Measurements from ENCODE around the gene TMEM140. TPM values are rescaled to one million over a fixed set of nuclear protein-coding genes. Genes with fewer than 3 reads are reported as not detected.
A peak's percentile ranks its signal among the peaks of the same experiment; 100 is the strongest.

Gene TMEM140
- polyA plus RNA-seq, 1 donor from 2014 or later: 34.7 TPM

DNA sequence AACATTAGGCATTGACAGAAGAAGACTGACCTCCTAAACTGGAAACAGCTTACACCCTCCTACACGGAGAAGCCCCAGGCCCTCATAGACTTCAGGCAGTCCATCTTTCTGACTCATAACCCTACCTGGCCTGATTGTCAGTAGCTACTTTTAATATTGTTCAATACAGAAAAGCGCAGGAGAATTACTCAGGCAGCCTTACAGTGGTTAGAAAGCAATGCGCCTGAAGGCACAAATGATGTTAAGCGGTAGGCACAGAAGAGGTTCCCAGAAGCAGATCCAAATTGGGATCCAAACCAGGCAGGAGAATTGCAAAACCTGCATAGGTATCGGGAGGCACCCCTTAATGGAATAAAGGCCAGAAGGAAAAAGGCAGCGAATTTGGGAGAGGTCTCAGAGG lies 28.1 kb downstream of the TMEM140 start:
- peak overlapping the region in 1 of 3 donors; percentile 40 for H3K27ac Mint-ChIP-seq
- peaks cover 8 to 11% (median 9%) of the 10 kb centered on the region in 3 donors for H3K4me1 Mint-ChIP-seq
- no peaks in the 10 kb centered on the region for H3K27me3 Mint-ChIP-seq
- H3K9me3 Mint-ChIP-seq: peaks cover 4 to 9% (median 5%) of the 10 kb centered on the region in 3 donors
- H3K36me3 Mint-ChIP-seq: peaks cover 7% of the 10 kb centered on the region
- H3K4me3 Mint-ChIP-seq: no peak overlapping the region

DNA sequence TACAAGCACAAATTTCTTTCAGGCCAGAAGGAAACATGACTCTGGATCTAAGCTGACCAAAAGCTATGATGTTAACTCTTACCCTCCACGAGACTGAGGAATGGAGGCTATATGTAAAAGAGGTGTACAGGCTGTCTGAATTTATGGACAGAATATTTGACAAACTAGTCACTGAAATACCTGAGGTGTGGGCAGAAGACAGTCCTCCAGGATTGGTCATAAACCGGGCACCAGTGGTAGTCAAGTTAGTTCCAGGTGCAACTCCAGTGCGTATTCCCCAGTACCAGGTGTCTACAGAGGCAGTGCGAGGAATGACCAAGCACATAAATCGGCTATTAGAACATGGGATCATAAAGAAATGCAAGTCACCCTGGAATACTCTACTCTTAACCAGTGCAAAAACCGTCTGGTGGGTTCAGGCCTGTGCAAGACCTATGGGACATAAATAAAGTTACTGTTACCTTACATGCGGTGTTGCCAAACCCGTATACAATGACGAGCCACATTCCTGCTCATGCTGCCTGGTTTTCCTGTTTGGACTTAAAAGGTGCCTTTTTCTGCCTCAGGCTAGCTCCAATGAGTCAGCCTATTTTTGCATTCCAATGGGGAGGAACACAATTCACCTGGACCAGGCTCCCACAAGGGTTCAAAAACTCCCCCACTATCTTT lies 29.3 kb downstream of the TMEM140 start:
- Mint-ChIP-seq H3K4me3 (no peak overlapping the region), H3K27me3 (no peaks in the 10 kb centered on the region), H3K4me1 (peaks cover under 1 to 4% (median under 1%) of the 10 kb centered on the region in 3 donors), H3K36me3 (peaks cover 10% of the 10 kb centered on the region), H3K27ac (no peak overlapping the region), H3K9me3 (peaks cover 8 to 19% (median 10%) of the 10 kb centered on the region in 3 donors)

DNA sequence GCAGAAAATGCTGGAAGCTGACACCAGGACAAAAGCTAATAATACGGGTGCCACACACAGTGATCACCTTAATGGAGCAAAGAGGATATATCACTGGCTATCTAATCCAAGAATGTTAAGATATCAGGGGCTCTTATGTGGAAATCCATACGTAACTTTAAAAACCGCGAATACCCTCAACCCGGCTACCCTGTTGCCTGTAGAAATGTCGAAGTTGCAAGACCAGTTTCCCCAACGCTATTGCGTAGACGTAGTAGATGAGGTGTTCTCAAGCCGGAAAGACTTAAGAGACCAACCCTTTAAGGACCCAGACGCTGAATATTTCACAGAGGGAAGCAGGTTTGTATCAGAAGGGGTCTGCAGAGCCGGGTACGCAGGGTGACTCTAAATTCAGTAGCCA lies 30.5 kb downstream of the TMEM140 start:
- Mint-ChIP-seq H3K36me3 (peaks cover 17% of the 10 kb centered on the region), H3K27me3 (no peaks in the 10 kb centered on the region), H3K4me1 (no peaks in the 10 kb centered on the region), H3K9me3 (peaks cover 8 to 21% (median 11%) of the 10 kb centered on the region in 3 donors), H3K27ac (no peak overlapping the region), H3K4me3 (no peak overlapping the region)

DNA sequence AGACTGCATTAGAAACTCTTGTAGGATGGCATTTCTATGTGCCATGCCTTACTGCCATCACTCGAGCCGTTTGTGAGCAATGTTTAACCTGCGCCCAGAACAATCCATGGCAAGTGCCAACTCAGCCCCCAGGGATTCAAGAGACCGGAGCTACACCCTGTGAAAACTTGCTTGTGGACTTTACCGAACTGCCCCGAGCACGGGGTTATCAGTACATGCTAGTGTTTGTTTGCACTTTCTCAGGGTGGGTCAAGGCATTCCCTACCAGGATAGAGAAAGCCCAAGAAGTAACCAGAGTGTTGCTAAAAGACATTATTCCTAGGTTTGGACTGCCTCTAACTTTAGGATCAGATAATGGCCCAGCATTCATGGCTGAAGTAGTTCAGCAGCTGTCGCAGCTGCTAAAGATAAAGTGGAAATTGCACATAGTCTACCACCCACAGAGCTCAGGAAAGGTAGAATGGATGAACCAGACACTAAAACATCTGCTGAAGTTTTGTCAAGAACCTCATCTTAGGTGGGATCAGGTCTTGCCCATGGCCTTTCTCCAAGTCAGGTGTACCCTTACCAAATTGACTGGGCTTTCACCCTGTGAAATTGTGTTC lies 31.6 kb downstream of the TMEM140 start:
- Mint-ChIP-seq H3K4me1 (no peaks in the 10 kb centered on the region), H3K36me3 (peaks cover 22% of the 10 kb centered on the region), H3K27ac (no peak overlapping the region), H3K4me3 (no peak overlapping the region), H3K27me3 (no peaks in the 10 kb centered on the region), H3K9me3 (peaks cover 8 to 26% (median 13%) of the 10 kb centered on the region in 3 donors)

DNA sequence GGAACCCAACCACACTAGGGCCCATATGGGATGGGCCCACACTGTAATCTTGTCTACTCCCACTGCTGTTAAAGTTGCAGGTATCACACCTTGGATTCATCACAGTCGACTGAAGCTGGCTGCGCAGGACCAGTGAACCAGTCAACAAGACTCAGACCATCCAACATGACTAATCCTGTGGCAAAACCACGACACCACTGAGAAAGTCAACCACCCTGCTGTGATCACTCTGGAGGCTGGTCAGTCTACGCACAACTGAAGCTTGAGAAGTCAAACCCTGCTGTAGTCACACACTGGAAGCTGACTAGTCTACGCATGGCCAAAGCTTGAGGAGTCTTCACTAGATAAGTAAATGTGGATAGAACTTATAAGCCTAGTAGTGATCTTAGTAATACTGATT lies 32.2 kb downstream of the TMEM140 start:
- Mint-ChIP-seq H3K4me1 (no peaks in the 10 kb centered on the region), H3K27ac (no peak overlapping the region), H3K9me3 (peaks cover 6 to 26% (median 13%) of the 10 kb centered on the region in 3 donors), H3K27me3 (no peaks in the 10 kb centered on the region), H3K36me3 (peaks cover 24% of the 10 kb centered on the region), H3K4me3 (no peak overlapping the region)

DNA sequence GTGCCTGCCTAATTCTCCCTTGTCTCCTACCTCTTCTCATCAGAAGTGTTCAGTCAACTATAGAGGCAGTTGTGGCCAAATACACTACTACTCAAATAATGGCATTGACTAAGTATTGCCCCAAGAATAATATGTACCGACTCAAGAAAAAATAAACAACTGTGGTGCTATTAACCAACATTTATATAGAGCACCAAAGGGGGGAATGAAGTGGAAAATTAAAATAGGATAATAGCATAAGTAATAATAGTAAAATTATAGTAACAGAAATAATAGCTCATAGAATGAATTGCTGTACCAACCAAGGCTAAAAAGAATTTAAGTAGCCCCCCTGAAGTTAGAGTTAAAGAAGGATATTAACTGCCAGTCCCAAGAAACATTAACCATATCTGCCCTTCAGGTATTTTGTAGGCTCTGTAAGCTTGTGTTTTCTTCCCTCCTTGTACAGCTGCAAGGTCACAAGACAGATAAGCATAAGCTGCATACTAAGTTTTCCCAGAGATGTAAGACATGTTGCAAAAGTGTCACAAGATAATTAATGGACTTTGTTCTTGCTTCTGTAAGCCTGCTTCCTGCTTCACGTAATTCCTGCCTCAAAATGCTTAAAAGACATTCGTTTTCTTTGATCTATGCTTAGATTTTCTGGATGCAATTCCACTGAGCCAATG lies 33.5 kb downstream of the TMEM140 start:
- Mint-ChIP-seq H3K9me3 (peaks cover 6 to 26% (median 13%) of the 10 kb centered on the region in 3 donors), H3K4me1 (no peaks in the 10 kb centered on the region), H3K4me3 (peak overlapping the region in 1 of 4 donors; percentile 52), H3K27ac (peak overlapping the region in 1 of 3 donors; percentile 17), H3K36me3 (peaks cover 34% of the 10 kb centered on the region), H3K27me3 (no peaks in the 10 kb centered on the region)

DNA sequence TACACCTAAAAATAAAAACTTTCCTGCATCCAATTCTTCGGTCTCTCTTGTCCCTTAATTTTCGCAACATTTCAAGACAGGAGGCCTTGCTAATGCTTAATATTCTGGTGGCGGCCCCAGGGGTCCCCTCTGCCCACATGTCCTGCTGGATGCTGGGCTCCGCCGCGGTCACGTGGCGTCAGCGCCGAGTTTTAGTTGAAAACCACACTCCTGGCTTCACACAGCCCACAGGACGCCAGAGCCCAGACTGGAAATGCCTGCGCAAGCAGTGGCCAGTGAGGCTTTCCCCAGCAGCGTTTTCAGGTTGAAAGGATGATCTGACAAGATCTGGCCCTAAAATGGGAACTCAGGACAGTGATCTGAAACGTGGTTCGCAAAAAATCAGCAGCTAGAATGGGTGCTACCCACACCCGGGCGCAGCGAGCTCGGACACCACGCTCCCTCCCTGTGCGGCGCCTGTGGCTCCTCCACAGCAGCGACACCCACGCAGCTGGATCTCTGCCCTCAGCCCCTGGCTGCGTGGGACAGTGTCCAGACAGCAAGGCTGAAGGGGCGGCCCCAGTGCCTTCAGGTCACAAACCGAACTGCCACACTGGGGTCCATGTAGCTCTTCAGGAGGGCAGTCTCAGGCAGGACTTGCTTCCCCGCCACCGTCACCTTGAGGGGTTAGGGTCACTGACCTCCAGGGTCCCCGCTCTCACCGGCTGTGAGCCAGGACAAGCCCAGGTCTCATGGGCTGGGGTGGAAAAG lies 34.2 kb downstream of the TMEM140 start:
- H3K27ac Mint-ChIP-seq: no peak overlapping the region
- peak overlapping the region in 1 of 4 donors; percentile 45 for H3K4me3 Mint-ChIP-seq
- H3K36me3 Mint-ChIP-seq: peaks cover 40% of the 10 kb centered on the region
- peaks cover 0 to 6% (median 3%) of the 10 kb centered on the region in 3 donors for H3K4me1 Mint-ChIP-seq
- no peaks in the 10 kb centered on the region for H3K27me3 Mint-ChIP-seq
- peaks cover 6 to 26% (median 13%) of the 10 kb centered on the region in 3 donors for H3K9me3 Mint-ChIP-seq

DNA sequence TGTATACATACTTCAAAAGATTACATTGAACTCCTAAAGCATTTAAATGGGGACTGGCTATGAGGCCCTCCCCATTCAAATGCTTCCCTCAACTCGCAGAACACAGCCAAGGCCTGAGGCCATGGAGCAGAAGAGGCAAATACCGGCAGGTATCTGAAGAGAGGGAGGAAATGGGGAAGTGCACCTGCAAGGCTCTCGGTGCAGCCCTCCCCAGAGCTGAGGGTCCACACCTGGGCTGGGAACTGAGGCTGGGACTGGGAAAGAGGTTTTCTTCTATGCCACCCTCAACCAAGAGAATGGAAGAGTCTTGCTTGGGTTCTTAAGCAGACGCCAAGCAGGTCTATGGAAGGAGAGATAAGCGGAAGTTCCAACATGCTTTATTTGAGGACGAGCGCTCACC lies 35.6 kb downstream of the TMEM140 start:
- Mint-ChIP-seq H3K27me3 (no peaks in the 10 kb centered on the region), H3K36me3 (peaks cover 36% of the 10 kb centered on the region), H3K9me3 (peaks cover 5 to 26% (median 13%) of the 10 kb centered on the region in 3 donors), H3K4me3 (no peak overlapping the region), H3K27ac (no peak overlapping the region), H3K4me1 (peaks cover 6 to 9% (median 6%) of the 10 kb centered on the region in 3 donors)

DNA sequence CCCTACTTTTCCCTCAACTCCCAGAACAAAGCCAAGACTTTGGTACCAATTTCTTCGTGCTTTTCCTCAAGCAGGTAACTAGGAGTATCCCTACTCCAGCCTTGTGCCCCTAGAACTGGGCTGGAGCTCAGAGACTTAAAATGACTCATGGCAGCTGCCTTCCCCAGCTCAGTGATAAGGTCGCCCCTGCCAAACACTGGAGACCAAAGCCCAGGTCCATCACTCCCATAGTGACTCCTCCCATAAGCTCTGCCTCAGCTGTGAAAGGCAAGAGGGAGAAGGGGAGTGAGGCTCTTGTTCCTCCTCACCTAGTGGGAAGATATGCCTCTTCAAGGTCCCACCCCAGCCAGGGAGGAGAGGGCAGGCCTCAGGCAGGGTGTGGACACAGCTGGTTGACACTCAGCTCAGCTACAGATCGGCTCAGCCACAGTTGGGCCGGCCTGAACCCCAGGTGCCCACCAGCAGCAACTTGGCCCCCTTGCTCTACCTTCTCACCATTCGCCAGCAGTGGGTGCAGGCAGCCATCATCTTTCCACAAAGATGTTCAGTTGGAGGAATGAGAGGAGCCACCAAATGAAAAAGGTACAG lies 36.5 kb downstream of the TMEM140 start:
- no peak overlapping the region for H3K4me3 Mint-ChIP-seq
- H3K4me1 Mint-ChIP-seq: peaks cover 6 to 14% (median 11%) of the 10 kb centered on the region in 3 donors
- peak overlapping the region in 1 of 3 donors; percentile 77 for H3K27ac Mint-ChIP-seq
- H3K36me3 Mint-ChIP-seq: peaks cover 33% of the 10 kb centered on the region
- no peaks in the 10 kb centered on the region for H3K27me3 Mint-ChIP-seq
- peaks cover 5 to 26% (median 13%) of the 10 kb centered on the region in 3 donors for H3K9me3 Mint-ChIP-seq

DNA sequence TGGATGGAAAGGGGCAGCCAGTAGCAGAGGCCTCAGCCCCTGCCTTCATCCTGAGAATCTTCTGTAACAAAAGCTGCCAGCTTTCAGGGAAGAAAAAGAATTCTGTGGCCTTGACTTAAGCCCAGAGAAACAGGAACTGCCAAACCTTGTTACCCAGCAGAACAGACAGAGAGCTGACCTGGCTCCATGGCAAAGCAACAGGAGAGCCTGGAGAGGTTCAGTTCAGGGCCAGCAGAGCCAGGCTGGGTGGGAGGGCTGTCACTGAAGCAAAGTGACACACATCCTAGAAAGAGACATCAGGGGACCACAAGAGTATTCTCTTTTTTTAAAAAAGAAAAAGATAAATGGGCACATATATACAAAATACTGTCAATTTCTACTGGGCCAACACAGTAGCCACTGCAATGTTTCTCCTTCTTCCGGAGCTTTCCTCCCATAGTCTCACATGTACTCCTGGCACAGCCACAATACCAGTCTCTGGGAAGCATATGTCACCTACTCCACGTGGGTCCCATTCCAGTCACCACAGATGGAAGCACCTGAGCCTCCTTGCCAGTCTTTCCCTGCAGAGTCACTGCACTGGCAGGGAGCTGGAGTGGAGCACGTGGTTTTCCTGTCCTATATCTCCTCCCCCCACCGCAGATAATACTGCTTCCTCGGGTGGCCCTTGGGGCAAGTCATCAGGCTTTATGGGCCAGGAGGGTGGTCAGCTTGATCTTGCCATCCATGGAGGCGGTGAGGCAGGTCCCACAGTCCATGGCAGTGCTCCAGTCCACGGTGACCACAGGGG lies 37.8 kb downstream of the TMEM140 start:
- no peak overlapping the region for H3K27ac Mint-ChIP-seq
- peaks cover 12 to 19% (median 13%) of the 10 kb centered on the region in 3 donors for H3K4me1 Mint-ChIP-seq
- H3K4me3 Mint-ChIP-seq: peak overlapping the region in 1 of 4 donors; percentile 83
- H3K9me3 Mint-ChIP-seq: peaks cover 3 to 19% (median 8%) of the 10 kb centered on the region in 3 donors
- H3K27me3 Mint-ChIP-seq: no peaks in the 10 kb centered on the region
- peaks cover 44% of the 10 kb centered on the region for H3K36me3 Mint-ChIP-seq

DNA sequence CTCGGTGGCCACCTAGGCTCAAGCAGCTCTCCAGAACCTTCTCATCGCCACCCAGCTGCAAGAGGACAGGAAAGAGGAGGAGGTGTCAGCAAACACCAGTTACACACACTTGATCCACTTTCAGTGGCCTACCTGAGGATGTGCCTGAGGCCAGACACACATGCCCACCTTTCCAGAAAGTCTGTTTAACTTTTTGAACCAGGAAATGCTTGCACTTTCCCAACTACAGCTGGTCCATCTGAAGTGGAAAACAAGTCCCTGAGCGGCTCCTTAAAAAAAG lies 38.3 kb downstream of the TMEM140 start:
- Mint-ChIP-seq H3K27ac (peak overlapping the region in 1 of 3 donors; percentile 25), H3K4me1 (peaks cover 12 to 19% (median 13%) of the 10 kb centered on the region in 3 donors), H3K4me3 (no peak overlapping the region)

DNA sequence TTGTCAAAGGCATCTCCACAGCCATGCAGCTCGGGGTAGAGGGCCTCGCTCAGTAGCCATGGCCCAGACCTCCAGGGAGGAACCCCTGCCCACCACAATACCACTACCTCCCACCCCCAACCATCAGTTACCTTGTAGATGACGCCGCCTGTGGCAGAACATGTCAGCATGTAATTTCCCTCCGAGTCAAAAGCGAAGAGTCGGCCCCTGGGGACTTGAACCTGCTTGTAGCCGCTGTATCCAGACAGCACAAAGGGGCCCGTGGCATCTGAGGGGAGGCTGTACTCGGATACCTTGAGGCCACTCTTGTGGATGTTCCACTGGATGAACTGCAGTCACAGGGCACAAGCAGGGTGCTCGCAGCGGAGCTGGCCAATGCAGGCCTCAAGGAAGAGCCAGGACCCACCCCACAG lies 39.0 kb downstream of the TMEM140 start:
- Mint-ChIP-seq H3K4me1 (peaks cover 12 to 21% (median 14%) of the 10 kb centered on the region in 3 donors), H3K27ac (peak overlapping the region in 2 of 3 donors; percentile 25 to 53), H3K36me3 (peaks cover 45% of the 10 kb centered on the region), H3K4me3 (peak overlapping the region in 1 of 4 donors; percentile 1), H3K27me3 (no peaks in the 10 kb centered on the region), H3K9me3 (peaks cover 0 to 7% (median 4%) of the 10 kb centered on the region in 3 donors)

More for the DNA sequence above, 38.3 kb downstream of the TMEM140 start:
- no peaks in the 10 kb centered on the region for H3K27me3 Mint-ChIP-seq
- peaks cover 46% of the 10 kb centered on the region for H3K36me3 Mint-ChIP-seq
- H3K9me3 Mint-ChIP-seq: peaks cover 3 to 14% (median 8%) of the 10 kb centered on the region in 3 donors

DNA sequence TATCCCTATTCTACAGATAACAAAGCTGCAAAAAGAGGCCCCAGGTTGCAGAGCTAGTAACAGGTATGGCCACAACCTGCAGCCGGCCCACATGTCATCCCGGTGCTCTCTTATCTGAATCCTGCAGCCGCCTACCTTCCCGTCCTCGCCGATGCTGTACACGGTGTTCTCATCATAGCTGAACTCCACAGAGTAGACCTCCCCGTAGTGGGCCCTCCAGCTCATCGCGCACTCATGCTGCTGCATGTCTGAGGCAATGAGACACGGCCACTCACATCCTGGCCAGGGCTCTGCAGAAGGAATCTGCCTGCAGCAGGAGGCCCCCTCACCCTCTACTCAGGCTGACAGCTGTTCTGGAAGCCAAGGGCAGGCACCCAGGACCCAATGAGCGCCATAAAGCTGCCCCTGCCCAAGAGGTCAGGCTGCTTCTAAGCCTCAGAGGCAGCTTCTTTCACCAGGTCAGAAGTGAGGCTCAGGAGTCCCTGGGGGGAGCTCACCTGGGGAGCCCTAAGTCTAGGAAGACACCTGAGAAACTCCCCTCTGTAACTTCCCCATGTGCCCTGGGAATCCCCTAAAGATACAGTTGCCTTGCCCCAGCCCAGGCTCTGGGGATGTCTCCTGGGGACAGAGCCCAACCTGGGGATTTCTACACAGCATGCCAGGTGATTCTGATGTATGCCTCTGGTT lies 40.6 kb downstream of the TMEM140 start:
- H3K27me3 Mint-ChIP-seq: no peaks in the 10 kb centered on the region

More for the DNA sequence above, 40.6 kb downstream of the TMEM140 start:
- H3K4me3 Mint-ChIP-seq: peak overlapping the region in 1 of 4 donors; percentile 74
- peak overlapping the region in 1 of 3 donors; percentile 47 for H3K27ac Mint-ChIP-seq
- peaks cover 45% of the 10 kb centered on the region for H3K36me3 Mint-ChIP-seq
- H3K9me3 Mint-ChIP-seq: peaks cover 0 to 4% (median 1%) of the 10 kb centered on the region in 3 donors
- peaks cover 12 to 21% (median 14%) of the 10 kb centered on the region in 3 donors for H3K4me1 Mint-ChIP-seq

All from IgD-negative memory B cell (primary cell).